RWPE1 (cell line): ENCODE data around the gene JAK3.

Source experiments
- CTCF ChIA-PET: fragments of 350-600 bp; sonication (Branson Sonifier 250); formaldehyde crosslinking; extraction: SDS; loops from one replicate; lab custom pipeline; 2021; lab: Yijun Ruan, JAX
- POLR2A ChIA-PET: fragments of 400-600 bp; formaldehyde crosslinking; extraction: SDS; loops from one replicate; lab custom pipeline; 2020; ENCODE audit warnings: antibody characterized with exemption; ENCODE audit not compliant: low non-redundant PET; lab: Yijun Ruan, JAX
- DNase-seq: peaks from one replicate; pipeline ENCODE4 v3.0.0; 2012; ENCODE audit warnings: low spot score
- H3K27ac ChIP-seq: fragments of 450-650 bp; 2 replicates; pipeline ENCODE4 v1.5.1; 2017
- CTCF ChIP-seq: fragments of 450-650 bp; conservative IDR thresholded peaks from 2 replicates; pipeline ENCODE4 v1.5.1; 2017; ENCODE audit warnings: low read depth, mild to moderate bottlenecking

Gene JAK3

GRCh38 chr19:17794731-17795494, 52.9 kb downstream of the JAK3 start, which contains the start of gene B3GNT3:
Gene B3GNT3, plus strand, starts transcription at chr19:17795138. Its CDS starts 12,670 bp downstream, at chr19:17807808.
- CTCF ChIA-PET, result interaction anchor here (0.6 to 1.8 kb wide), 5 partner anchors 10 to 64 kb away, joined by 3 to 8 read pairs (median 5); partner anchors contain the start of gene RPL18A
- POLR2A ChIA-PET, result interaction anchor here (0.5 to 0.6 kb wide), 2 partner anchors 9 to 391 kb away, joined by 3 to 4 read pairs; no protein-coding TSS in a partner anchor
- H3K27ac ChIP-seq, result peak within 1 kb of the TSS; percentile 73
- no peak for TF ChIP-seq CTCF
- DNase-seq, result peak; percentile 70

- no peak for DNase-seq
- POLR2A ChIA-PET, result no interaction called here
- TF ChIP-seq CTCF, result no peak
- CTCF ChIA-PET, result interaction anchor here (1.0 to 1.8 kb wide), 3 partner anchors 11 to 65 kb away, joined by 5 to 8 read pairs (median 5); partner anchors contain the start of gene RPL18A
- no peak overlapping the region for H3K27ac ChIP-seq
Observed at GRCh38 chr19:17794412-17794730, 53.4 kb downstream of the JAK3 start.

GRCh38 chr19:17790059-17790780, 57.6 kb downstream of the JAK3 start:
- TF ChIP-seq CTCF, result no peak
- no peak for DNase-seq
- H3K27ac ChIP-seq, result 0 out of 2 replicates have a peak overlapping the region, but pooled peaks have one; percentile 16
- POLR2A ChIA-PET, result interaction anchor here (0.9 kb wide), 1 partner anchor 69 kb away, joined by 3 read pairs; no protein-coding TSS in a partner anchor
- CTCF ChIA-PET, result no interaction called here

- no peak for TF ChIP-seq CTCF
- ChIA-PET CTCF (interaction anchor here (0.6 kb wide), 1 partner anchor 146 kb away, joined by 3 read pairs; no protein-coding TSS in a partner anchor), POLR2A (no interaction called here)
- no peak overlapping the region for H3K27ac ChIP-seq
- no peak for DNase-seq
Observed at GRCh38 chr19:17788632-17789031, 59.1 kb downstream of the JAK3 start.

GRCh38 chr19:17787274-17787913, 60.4 kb downstream of the JAK3 start:
- ChIA-PET CTCF (no interaction called here), POLR2A (no interaction called here)
- H3K27ac ChIP-seq, result no peak overlapping the region
- DNase-seq, result no peak
- TF ChIP-seq CTCF, result no peak
